ENCODE results near the gene FAT4. TPM values are rescaled to one million over a fixed set of nuclear protein-coding genes. Genes with fewer than 3 reads are reported as not detected.

The FAT4 gene
- total RNA-seq, 1 experiment from 2014 or later, result 4.5 TPM

- no TSS peak for BruUV-seq (replicated peaks)
- no peak overlapping the region for H2AFZ ChIP-seq
- CTCF ChIA-PET, result no interaction called here
Observed at GRCh38 chr4:125283707-125284279, 31.0 kb upstream of the FAT4 start.

GRCh38 chr4:125297116-125297515 is 17.6 kb upstream of the FAT4 start:
- ChIA-PET CTCF (no interaction called here), POLR2A (ENCODE audit: unreplicated experiment) (no interaction called here)
- no peak overlapping the region for H2AFZ ChIP-seq
- no TSS peak for BruUV-seq (replicated peaks)
- intact Hi-C loops (cut with micrococcal nuclease; ENCODE audit: unreplicated experiment), result no loop called here
- H3K4me3 ChIP-seq, result no peak overlapping the region
- H3K9me2 ChIP-seq (ENCODE audit: insufficient read depth), result no peaks in the 10 kb centered on the region
- DNase-seq, result no peak
- H3K4me2 ChIP-seq, result no peak overlapping the region
- no peaks in the 10 kb centered on the region for H3K27me3 ChIP-seq (ENCODE audit: insufficient read depth, low read depth)
- no peaks in the 10 kb centered on the region for H3K79me2 ChIP-seq (ENCODE audit: low read depth)
- H3K4me1 ChIP-seq (replicated peaks; ENCODE audit: insufficient read depth), result no peaks in the 10 kb centered on the region
- H4K20me1 ChIP-seq (ENCODE audit: insufficient read depth), result no peaks in the 10 kb centered on the region
- no peaks in the 10 kb centered on the region for H3K9me3 ChIP-seq (ENCODE audit: insufficient read depth, low read depth)
- no peaks in the 10 kb centered on the region for H3K36me3 ChIP-seq (ENCODE audit: low read depth)
- no peaks in the 10 kb centered on the region for H3F3A ChIP-seq (ENCODE audit: insufficient read depth, low read depth)
- no peak overlapping the region for H3K27ac ChIP-seq
- no peak for TF ChIP-seq EZH2 (IDR thresholded peaks at IDR 0.05; ENCODE audit: low read depth)
- TF ChIP-seq, protein P1, sequence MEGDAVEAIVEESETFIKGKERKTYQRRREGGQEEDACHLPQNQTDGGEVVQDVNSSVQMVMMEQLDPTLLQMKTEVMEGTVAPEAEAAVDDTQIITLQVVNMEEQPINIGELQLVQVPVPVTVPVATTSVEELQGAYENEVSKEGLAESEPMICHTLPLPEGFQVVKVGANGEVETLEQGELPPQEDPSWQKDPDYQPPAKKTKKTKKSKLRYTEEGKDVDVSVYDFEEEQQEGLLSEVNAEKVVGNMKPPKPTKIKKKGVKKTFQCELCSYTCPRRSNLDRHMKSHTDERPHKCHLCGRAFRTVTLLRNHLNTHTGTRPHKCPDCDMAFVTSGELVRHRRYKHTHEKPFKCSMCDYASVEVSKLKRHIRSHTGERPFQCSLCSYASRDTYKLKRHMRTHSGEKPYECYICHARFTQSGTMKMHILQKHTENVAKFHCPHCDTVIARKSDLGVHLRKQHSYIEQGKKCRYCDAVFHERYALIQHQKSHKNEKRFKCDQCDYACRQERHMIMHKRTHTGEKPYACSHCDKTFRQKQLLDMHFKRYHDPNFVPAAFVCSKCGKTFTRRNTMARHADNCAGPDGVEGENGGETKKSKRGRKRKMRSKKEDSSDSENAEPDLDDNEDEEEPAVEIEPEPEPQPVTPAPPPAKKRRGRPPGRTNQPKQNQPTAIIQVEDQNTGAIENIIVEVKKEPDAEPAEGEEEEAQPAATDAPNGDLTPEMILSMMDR (conservative IDR thresholded peaks at IDR 0.05), result no peak

More at GRCh38 chr4:125283707-125284279, 31.0 kb upstream of the FAT4 start:
- DNase-seq, result peak in 1 of 2 experiments; percentile 60
- H3K27me3 ChIP-seq (ENCODE audit: insufficient read depth, low read depth), result no peaks in the 10 kb centered on the region
- no peaks in the 10 kb centered on the region for H3K36me3 ChIP-seq (ENCODE audit: low read depth)
- POLR2A ChIA-PET (ENCODE audit: unreplicated experiment), result no interaction called here
- H3K4me1 ChIP-seq (replicated peaks; ENCODE audit: insufficient read depth), result no peaks in the 10 kb centered on the region
- TF ChIP-seq, protein P1 (conservative IDR thresholded peaks at IDR 0.05), result peak; percentile 89
- TF ChIP-seq EZH2 (IDR thresholded peaks at IDR 0.05; ENCODE audit: low read depth), result no peak
- H3K9me3 ChIP-seq (ENCODE audit: insufficient read depth, low read depth), result no peaks in the 10 kb centered on the region
- no peaks in the 10 kb centered on the region for H3F3A ChIP-seq (ENCODE audit: insufficient read depth, low read depth)
- no peak overlapping the region for H3K4me2 ChIP-seq
- intact Hi-C loops (cut with micrococcal nuclease; ENCODE audit: unreplicated experiment), result loop anchor here (1.0 to 10.0 kb wide), 3 partner anchors 571 to 1169 kb away; partner anchors contain the start of gene ANKRD50
- H3K4me3 ChIP-seq, result no peak overlapping the region
- no peaks in the 10 kb centered on the region for H3K9me2 ChIP-seq (ENCODE audit: insufficient read depth)
- no peak overlapping the region for H3K27ac ChIP-seq
- no peaks in the 10 kb centered on the region for H3K79me2 ChIP-seq (ENCODE audit: low read depth)
- no peaks in the 10 kb centered on the region for H4K20me1 ChIP-seq (ENCODE audit: insufficient read depth)

DNA sequence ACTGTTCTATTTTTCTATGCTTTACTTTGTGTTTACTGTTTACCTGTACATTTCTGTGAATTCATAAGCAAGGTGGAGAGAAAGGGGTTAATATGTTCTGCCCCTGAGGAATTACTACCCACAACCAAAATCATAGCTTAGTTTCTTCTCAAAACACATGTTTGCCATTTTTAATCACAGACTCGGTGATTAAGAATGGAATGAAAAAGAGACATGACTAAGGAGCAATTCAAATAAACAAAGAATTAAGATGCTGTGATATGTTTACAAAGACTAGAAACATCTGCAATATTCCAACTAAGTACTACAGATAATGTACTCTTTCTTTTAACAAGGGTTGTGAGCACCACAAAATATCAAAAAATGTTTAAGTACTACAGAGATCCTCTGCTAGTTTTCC is 11.7 kb upstream of the FAT4 start:
- Histone ChIP-seq H3F3A (ENCODE audit: insufficient read depth, low read depth) (no peaks in the 10 kb centered on the region), H3K4me3 (no peak overlapping the region), H3K79me2 (ENCODE audit: low read depth) (no peaks in the 10 kb centered on the region), H3K9me3 (ENCODE audit: insufficient read depth, low read depth) (no peaks in the 10 kb centered on the region), H3K4me1 (replicated peaks; ENCODE audit: insufficient read depth) (no peaks in the 10 kb centered on the region), H3K9me2 (ENCODE audit: insufficient read depth) (no peaks in the 10 kb centered on the region), H3K4me2 (no peak overlapping the region), H4K20me1 (ENCODE audit: insufficient read depth) (no peaks in the 10 kb centered on the region), H3K27ac (no peak overlapping the region), H2AFZ (no peak overlapping the region), H3K36me3 (ENCODE audit: low read depth) (no peaks in the 10 kb centered on the region), H3K27me3 (ENCODE audit: insufficient read depth, low read depth) (no peaks in the 10 kb centered on the region)
- POLR2A ChIA-PET (ENCODE audit: unreplicated experiment), result no interaction called here
- TF ChIP-seq EZH2 (IDR thresholded peaks at IDR 0.05; ENCODE audit: low read depth), result no peak
- TF ChIP-seq, protein P1 (conservative IDR thresholded peaks at IDR 0.05), result no peak
- intact Hi-C loops (cut with micrococcal nuclease; ENCODE audit: unreplicated experiment), result no loop called here
- DNase-seq, result no peak
- CTCF ChIA-PET, result no interaction called here
- no TSS peak for BruUV-seq (replicated peaks)

All from PC-9 (cell line).